Activated CD4-positive, alpha-beta T cell treated with anti-CD3 and anti-CD28 coated beads, Interleukin-2, Interleukin-4, amounts not matched to agents 100 ng/mL and 50 ng/mL, durations not matched to agents 16 hours and 8 hours (primary cell): ENCODE measurements around the gene SGMS2.
A peak's percentile ranks its signal among the peaks of the same experiment; 100 is the strongest.
"Not testable (repeated sequence)": the region's sequence is repeated elsewhere in the genome, so short reads cannot be mapped to it uniquely, and the experiment has no call there.

Experiments
- DNase-seq: peaks from one replicate; pipeline ENCODE4 v3.0.0-alpha.2; 2020; ENCODE audit warnings: low spot score

Gene SGMS2

GRCh38 chr4:107866726-107867125 is 42.0 kb downstream of the SGMS2 start:
- DNase-seq = no peak

- no peak for DNase-seq
Observed at GRCh38 chr4:107870236-107870635, 45.5 kb downstream of the SGMS2 start.

- no peak for DNase-seq
Observed at GRCh38 chr4:107870916-107871786, 46.4 kb downstream of the SGMS2 start.

GRCh38 chr4:107874024-107874423 is 49.3 kb downstream of the SGMS2 start:
- DNase-seq = no peak

- DNase-seq = no peak
Observed at GRCh38 chr4:107876099-107876498, 51.4 kb downstream of the SGMS2 start.

GRCh38 chr4:107877361-107877760 is 52.6 kb downstream of the SGMS2 start:
- no peak for DNase-seq

- DNase-seq = no peak
Observed at GRCh38 chr4:107885865-107886264, 61.1 kb downstream of the SGMS2 start.

- no peak for DNase-seq
Observed at GRCh38 chr4:107888237-107888636, 63.5 kb downstream of the SGMS2 start.

GRCh38 chr4:107890779-107891178 is 66.0 kb downstream of the SGMS2 start:
- no peak for DNase-seq

- DNase-seq = no peak
Observed at GRCh38 chr4:107891299-107891698, 66.6 kb downstream of the SGMS2 start.

- no peak for DNase-seq
Observed at GRCh38 chr4:107893171-107894137, 68.7 kb downstream of the SGMS2 start.

GRCh38 chr4:107894138-107894603 is 69.4 kb downstream of the SGMS2 start:
- DNase-seq = no peak

- peak; percentile 44 for DNase-seq
Observed at GRCh38 chr4:107896158-107896645, 71.5 kb downstream of the SGMS2 start.

- no peak for DNase-seq
Observed at GRCh38 chr4:107896646-107897045, 71.9 kb downstream of the SGMS2 start.

GRCh38 chr4:107897823-107898222 is 73.1 kb downstream of the SGMS2 start:
- peak; percentile 13 for DNase-seq

- no peak for DNase-seq
Observed at GRCh38 chr4:107900067-107900466, 75.3 kb downstream of the SGMS2 start.

GRCh38 chr4:107900508-107900907 is 75.8 kb downstream of the SGMS2 start:
- DNase-seq = no peak

- DNase-seq = no peak
Observed at GRCh38 chr4:107901213-107901934, 76.6 kb downstream of the SGMS2 start.

GRCh38 chr4:107902715-107903114 is 78.0 kb downstream of the SGMS2 start:
- no peak for DNase-seq

GRCh38 chr4:107905082-107905481 is 80.3 kb downstream of the SGMS2 start:
- DNase-seq = not testable (repeated sequence)

GRCh38 chr4:107906458-107907100 is 81.8 kb downstream of the SGMS2 start:
- DNase-seq = no peak
